NCI-H1417 treated with DMSO at 0.1 percent for 48 hours (cell line): ENCODE measurements around the gene TRAF3IP1.
"Not testable (repeated sequence)": the region's sequence is repeated elsewhere in the genome, so short reads cannot be mapped to it uniquely, and the experiment has no call there.

Experiments
- DNase-seq: peaks from one replicate; lab custom pipeline; 2025; lab: John Stamatoyannopoulos, UW

The TRAF3IP1 gene

GRCh38 chr2:238428866-238429265, 108.5 kb downstream of the TRAF3IP1 start:
- no peak for DNase-seq

GRCh38 chr2:238430781-238431180, 110.5 kb downstream of the TRAF3IP1 start:
- DNase-seq: no peak

DNA sequence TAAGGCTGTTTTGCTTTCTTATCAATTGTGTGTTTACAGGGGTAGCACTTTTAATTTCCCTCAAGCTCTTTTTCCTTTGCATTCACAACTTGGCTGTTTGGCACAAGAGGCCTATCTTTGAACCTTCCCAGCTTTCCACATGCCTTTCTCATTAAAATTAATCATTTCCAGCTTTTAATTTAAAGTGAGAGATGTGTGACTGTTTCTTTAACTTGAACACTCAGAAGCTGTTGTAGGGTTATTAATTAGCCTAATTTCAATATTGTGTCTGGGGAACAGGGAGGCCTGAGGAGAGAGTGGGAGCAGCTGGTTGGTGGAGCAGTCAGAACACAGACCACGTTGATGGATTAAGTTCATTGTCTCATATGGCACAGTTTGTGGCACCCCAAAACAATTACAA, 111.1 kb downstream of the TRAF3IP1 start:
- no peak for DNase-seq

DNA sequence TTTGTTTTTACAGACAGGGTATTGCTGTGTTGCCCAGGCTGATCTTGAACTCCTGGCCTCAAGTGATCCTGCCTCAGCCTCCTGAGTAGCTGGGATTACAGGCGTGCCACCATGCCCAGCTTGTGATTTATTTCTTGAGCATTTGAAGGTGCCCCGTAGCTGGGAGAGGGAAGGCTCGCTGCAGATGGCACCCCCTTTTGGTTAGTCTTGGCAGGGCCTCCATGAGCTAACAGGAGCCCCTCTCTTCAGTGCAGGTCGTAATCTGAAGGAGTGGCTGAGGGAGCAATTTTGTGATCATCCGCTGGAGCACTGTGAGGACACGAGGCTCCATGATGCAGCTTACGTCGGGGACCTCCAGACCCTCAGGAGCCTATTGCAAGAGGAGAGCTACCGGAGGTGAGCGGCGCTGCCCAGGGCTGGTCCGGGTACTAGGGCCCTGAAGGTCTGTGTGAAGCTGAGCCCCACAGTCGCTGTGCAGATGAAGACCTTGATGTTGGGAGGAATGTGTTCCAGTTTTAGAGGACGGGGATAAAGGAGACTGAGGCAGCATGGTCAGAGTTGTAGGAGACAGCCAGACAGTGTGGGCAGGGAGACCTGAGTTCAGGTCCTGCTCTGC, 113.1 kb downstream of the TRAF3IP1 start:
- no peak for DNase-seq

- no peak for DNase-seq
These were observed 113.9 kb downstream of the TRAF3IP1 start for GRCh38 chr2:238433941-238434845.

GRCh38 chr2:238434846-238435751, 114.8 kb downstream of the TRAF3IP1 start:
- no peak for DNase-seq

GRCh38 chr2:238435752-238436096, 115.4 kb downstream of the TRAF3IP1 start:
- DNase-seq: no peak

- DNase-seq: no peak
These were observed 118.8 kb downstream of the TRAF3IP1 start for GRCh38 chr2:238438856-238439849.

GRCh38 chr2:238439917-238440316, 119.6 kb downstream of the TRAF3IP1 start:
- no peak for DNase-seq

DNA sequence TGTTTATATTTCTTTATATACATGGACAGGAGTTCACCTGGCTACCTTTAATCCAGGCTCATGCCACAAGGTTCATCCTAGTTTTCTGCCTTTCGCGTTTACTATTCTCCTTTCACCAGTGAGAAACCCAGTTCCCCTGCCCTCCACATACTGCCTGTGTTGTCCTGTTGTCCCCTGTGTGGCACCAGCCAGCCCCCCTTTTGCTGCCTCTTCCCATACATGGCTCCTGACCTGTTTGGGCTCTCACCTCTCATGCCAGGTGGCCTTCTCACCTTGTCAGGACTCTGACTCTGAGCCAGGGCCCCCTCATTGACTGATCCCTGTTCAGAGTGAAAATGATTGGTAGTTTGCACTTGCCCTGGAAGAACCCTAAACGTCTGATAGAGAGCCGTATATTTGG, 120.0 kb downstream of the TRAF3IP1 start:
- no peak for DNase-seq

DNA sequence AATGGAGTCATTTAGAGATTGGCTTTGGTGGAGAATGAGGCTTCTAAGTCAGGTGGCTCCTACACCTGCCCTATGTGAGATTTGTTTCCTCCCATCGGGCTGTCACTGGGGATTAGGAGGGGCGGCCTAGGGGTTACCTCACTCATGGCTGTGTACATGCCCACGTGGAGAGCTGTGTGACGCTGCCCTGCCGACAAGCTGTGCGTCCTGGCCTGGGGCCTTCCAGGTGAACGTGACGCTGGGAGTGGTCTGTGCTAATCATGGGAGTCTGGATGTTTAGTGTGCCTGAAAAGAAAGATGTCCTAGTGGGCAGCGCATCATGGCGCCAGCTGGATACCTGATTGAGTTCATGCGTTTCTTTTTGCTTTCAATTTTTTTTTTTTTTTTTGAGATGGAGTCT, 120.4 kb downstream of the TRAF3IP1 start:
- no peak for DNase-seq

GRCh38 chr2:238441262-238442114, 121.2 kb downstream of the TRAF3IP1 start:
- DNase-seq: no peak

- DNase-seq: not testable (repeated sequence)
These were observed 121.9 kb downstream of the TRAF3IP1 start for GRCh38 chr2:238442257-238442656.

- no peak for DNase-seq
These were observed 123.9 kb downstream of the TRAF3IP1 start for GRCh38 chr2:238444242-238444641.

GRCh38 chr2:238445409-238446190, 125.3 kb downstream of the TRAF3IP1 start:
- no peak for DNase-seq

- DNase-seq: no peak
These were observed 126.1 kb downstream of the TRAF3IP1 start for GRCh38 chr2:238446371-238446770.

- DNase-seq: no peak
These were observed 128.0 kb downstream of the TRAF3IP1 start for GRCh38 chr2:238448031-238448955.

DNA sequence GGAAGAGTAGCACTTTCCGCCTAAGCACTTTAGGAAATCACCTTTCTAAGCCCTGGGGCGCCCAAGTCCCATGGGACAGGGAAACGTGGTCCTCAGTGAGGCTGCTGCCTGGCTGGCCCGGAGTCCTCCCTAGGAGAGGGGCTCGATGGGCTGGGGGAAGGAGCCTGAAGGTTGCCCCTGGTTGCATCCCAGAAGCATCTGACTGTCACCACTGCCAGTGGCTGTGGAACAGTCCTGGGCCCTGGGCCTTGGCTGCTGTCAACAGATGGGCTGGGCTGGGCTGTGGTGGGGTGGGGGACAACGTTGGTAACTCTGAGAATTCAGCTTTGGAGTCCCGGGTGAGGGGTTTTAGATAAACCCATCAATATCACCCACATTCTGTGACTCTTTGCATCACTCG, 128.9 kb downstream of the TRAF3IP1 start:
- no peak for DNase-seq
